Ovary (tissue), 9 donors: ENCODE measurements around the gene PTPRN2. TPM values are rescaled to one million over a fixed set of nuclear protein-coding genes. Genes with fewer than 3 reads are reported as not detected.

Experiments used
- DNase-seq, 5 donors: peaks; one replicate each; pipeline ENCODE4 v3.0.0-alpha.2; 2019 to 2020
- H3K27ac ChIP-seq, 2 donors: fragments of 200-600 bp; one replicate each; pipeline versions ENCODE4 v1.5.1 to v1.8.0; 2019 to 2022
- H3K27me3 ChIP-seq: fragments of 200-600 bp; one replicate; pipeline ENCODE4 v1.8.0; 2022
- H3K36me3 ChIP-seq: fragments of 200-600 bp; sonication (generic); one replicate; pipeline ENCODE4 v1.5.1; 2019
- H3K4me1 ChIP-seq: one replicate; pipeline ENCODE4 v1.8.1; 2013; ENCODE audit warnings: mild to moderate bottlenecking, moderate library complexity; ENCODE audit not compliant: insufficient read depth
- H3K4me3 ChIP-seq: fragments of 200-600 bp; sonication (generic); one replicate; pipeline ENCODE4 v1.5.1; 2017
- H3K9me3 ChIP-seq, 2 donors: fragments of 200-600 bp in 1 of 2; sonication (generic) in 1 of 2; one replicate each; pipeline versions ENCODE4 v1.5.1 to v1.8.1; 2013 to 2019; ENCODE audit warnings: mild to moderate bottlenecking in 1 of 2, moderate library complexity in 1 of 2
- EP300 ChIP-seq: sonication (generic); formaldehyde crosslinking; IDR thresholded peaks from one replicate; pipeline ENCODE4 v1.6.1; 2017; ENCODE audit warnings: antibody characterized with exemption
- POLR2A ChIP-seq: fragments of 450-650 bp; IDR thresholded peaks from one replicate; pipeline ENCODE4 v1.6.1; 2017; ENCODE audit warnings: antibody characterized with exemption, mild to moderate bottlenecking, moderate library complexity
- WGBS, 3 donors: extraction: QIAGEN DNeasy Blood & Tissue Kit in 1 of 3; methylation state at CpG; one replicate each; pipeline versions ENCODE4 v1.1.5 to v1.1.7; 2013 to 2017; 5-methylcytosine and 5-hydroxymethylcytosine counted together
- intact Hi-C, 4 donors: fragments of 100-400 bp; cut with DNase I; formaldehyde crosslinking; loops; one replicate each; pipeline versions ENCODE4 v1.11.0 to v1.15.1; 2022 to 2023
- polyA plus RNA-seq, 2 donors: library from polyadenylated mRNA; stranded (reverse); fragments of 200-250 nt in 1 of 2; fragments of 350-450 nt in 1 of 2; fragmentation: Illumina TruSeq in 1 of 2; extraction: RNeasy Lipid Tissue Mini Kit (QIAGEN cat#74804) in 1 of 2; gene quantifications; one replicate each; pipeline ENCODE4 v1.2.3, GENCODE V29; 2013 to 2014
- total RNA-seq, 7 donors: library from RNA; depleted of rRNA in 2 of 7; stranded (reverse); fragments of >200 nt in 2 of 7; fragmentation: NEBNext Ultra II Directional in 3 of 7; extraction: Animal tissue kit (Norgen Biotek cat#: 25700) in 3 of 7; gene quantifications; one replicate each; pipeline versions ENCODE4 v1.1.0 to v1.2.4, GENCODE V29; 2016 to 2023
- TF ChIP-seq, protein P1 (sequence below), 3 donors: fragments of 450-650 bp in 2 of 3; fragments of 200-600 bp in 1 of 3; IDR thresholded peaks; one replicate each; pipeline versions ENCODE4 v1.5.1 to v1.8.0; 2016 to 2022; ENCODE audit warnings: antibody characterized with exemption in 3 of 3, mild to moderate bottlenecking in 1 of 3
- donor health status: DM: no; HTN: no; CAD: no; lungs with moderate emphysema.
- donor health status: DM: no; HTN: no; CAD: no.
- donor health status: Bipolar disorder and iron deficiency.
- donor health status: DM: yes; HTN: yes; CAD: no.
- donor health status: DM: no; HTN: no; CAD: no.
- donor health status: DM: yes; HTN: yes; CAD: no.

PTPRN2 gene
- total and polyA plus RNA-seq, 9 donors: 3.5 to 11.1 (median 5.9) TPM

- no peak for DNase-seq
- Histone ChIP-seq H3K9me3 (no peaks in the 10 kb centered on the region), H3K4me3 (no peak overlapping the region), H3K27ac (no peak overlapping the region), H3K27me3 (no peaks in the 10 kb centered on the region), H3K4me1 (no peaks in the 10 kb centered on the region), H3K36me3 (no peaks in the 10 kb centered on the region)
- whole genome bisulfite sequencing, 3 donors: 83 to 86% (median 85%) methylated on average over 11 of the region's 11 CpGs
- no peak for TF ChIP-seq EP300
- TF ChIP-seq, protein P1, sequence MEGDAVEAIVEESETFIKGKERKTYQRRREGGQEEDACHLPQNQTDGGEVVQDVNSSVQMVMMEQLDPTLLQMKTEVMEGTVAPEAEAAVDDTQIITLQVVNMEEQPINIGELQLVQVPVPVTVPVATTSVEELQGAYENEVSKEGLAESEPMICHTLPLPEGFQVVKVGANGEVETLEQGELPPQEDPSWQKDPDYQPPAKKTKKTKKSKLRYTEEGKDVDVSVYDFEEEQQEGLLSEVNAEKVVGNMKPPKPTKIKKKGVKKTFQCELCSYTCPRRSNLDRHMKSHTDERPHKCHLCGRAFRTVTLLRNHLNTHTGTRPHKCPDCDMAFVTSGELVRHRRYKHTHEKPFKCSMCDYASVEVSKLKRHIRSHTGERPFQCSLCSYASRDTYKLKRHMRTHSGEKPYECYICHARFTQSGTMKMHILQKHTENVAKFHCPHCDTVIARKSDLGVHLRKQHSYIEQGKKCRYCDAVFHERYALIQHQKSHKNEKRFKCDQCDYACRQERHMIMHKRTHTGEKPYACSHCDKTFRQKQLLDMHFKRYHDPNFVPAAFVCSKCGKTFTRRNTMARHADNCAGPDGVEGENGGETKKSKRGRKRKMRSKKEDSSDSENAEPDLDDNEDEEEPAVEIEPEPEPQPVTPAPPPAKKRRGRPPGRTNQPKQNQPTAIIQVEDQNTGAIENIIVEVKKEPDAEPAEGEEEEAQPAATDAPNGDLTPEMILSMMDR (IDR thresholded peaks at IDR 0.05): no peak
- TF ChIP-seq POLR2A: no peak
- intact Hi-C loops: no loop called here
These were observed 555.0 kb downstream of the PTPRN2 start for GRCh38 chr7:158032561-158033115.

DNA sequence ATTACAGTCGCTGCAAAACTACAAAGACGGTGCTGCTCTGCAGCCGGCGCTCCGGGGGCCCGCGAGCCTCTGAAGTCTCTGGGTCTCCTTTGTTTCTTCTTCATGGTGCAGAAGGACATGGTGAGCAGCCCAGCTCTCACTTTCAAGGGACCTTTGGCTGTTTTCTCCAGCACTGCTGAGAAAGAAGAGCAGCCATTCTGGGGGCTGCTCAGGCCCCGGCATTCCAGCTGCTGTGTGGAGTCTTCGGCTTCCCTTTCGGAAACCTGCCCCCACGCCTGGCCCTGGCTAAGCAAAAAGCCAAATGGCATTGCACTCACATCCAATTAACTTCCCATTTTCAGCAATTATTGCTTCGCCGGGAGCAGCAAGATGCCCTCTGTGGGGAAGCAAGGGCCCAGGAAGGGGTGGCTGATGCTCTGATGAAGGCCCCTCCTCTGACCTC lies 555.7 kb downstream of the PTPRN2 start:
- WGBS, 3 donors: 7 to 16% (median 15%) methylated on average over 13 of the region's 13 CpGs
- Histone ChIP-seq H3K4me1 (no peaks in the 10 kb centered on the region), H3K27ac (no peak overlapping the region), H3K36me3 (no peaks in the 10 kb centered on the region), H3K9me3 (no peaks in the 10 kb centered on the region), H3K27me3 (no peaks in the 10 kb centered on the region), H3K4me3 (no peak overlapping the region)
- no peak for DNase-seq
- TF ChIP-seq POLR2A: no peak
- TF ChIP-seq, protein P1 (IDR thresholded peaks at IDR 0.05): no peak
- TF ChIP-seq EP300: no peak
- intact Hi-C loops: no loop called here

GRCh38 chr7:158030566-158030965 lies 557.1 kb downstream of the PTPRN2 start:
- intact Hi-C loops: no loop called here
- Histone ChIP-seq H3K27me3 (no peaks in the 10 kb centered on the region), H3K36me3 (no peaks in the 10 kb centered on the region), H3K27ac (no peak overlapping the region), H3K4me3 (no peak overlapping the region), H3K9me3 (no peaks in the 10 kb centered on the region), H3K4me1 (no peaks in the 10 kb centered on the region)
- no peak for TF ChIP-seq EP300
- no peak for DNase-seq
- 80 to 87% (median 84%) methylated on average over 11 of the region's 11 CpGs for WGBS, 3 donors

- no peak overlapping the region for H3K4me3 ChIP-seq
- intact Hi-C loops: no loop called here
- DNase-seq: no peak
- no peak for TF ChIP-seq POLR2A
- TF ChIP-seq EP300: no peak
- TF ChIP-seq, protein P1 (IDR thresholded peaks at IDR 0.05): no peak
- H3K9me3 ChIP-seq: no peaks in the 10 kb centered on the region
- H3K36me3 ChIP-seq: no peaks in the 10 kb centered on the region
- H3K27me3 ChIP-seq: no peaks in the 10 kb centered on the region
- H3K27ac ChIP-seq: no peak overlapping the region
- WGBS, 3 donors: 93 to 96% (median 94%) methylated on average over 10 of the region's 10 CpGs
- no peaks in the 10 kb centered on the region for H3K4me1 ChIP-seq
These were observed 557.6 kb downstream of the PTPRN2 start for GRCh38 chr7:158030071-158030470.

DNA sequence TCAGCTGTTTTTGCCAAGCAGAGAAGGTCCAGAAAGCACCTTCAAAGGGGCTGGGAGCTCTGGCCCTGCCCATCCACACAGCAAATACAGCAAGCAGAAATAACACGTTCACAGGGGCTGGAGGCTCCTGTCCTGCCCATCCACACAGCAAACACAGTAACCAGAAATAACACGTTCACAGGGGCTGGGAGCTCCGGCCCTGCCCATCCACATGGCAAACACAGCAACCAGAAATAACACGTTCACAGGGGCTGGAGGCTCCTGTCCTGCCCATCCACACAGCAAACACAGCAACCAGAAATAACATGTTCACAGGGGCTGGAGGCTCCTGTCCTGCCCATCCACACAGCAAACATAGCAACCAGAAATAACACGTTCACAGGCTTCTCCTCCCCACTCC lies 558.1 kb downstream of the PTPRN2 start:
- TF ChIP-seq, protein P1 (IDR thresholded peaks at IDR 0.05): no peak
- TF ChIP-seq EP300: no peak
- no peak for TF ChIP-seq POLR2A
- 58 to 73% (median 68%) methylated on average over 5 of the region's 5 CpGs for WGBS, 3 donors
- Histone ChIP-seq H3K36me3 (no peaks in the 10 kb centered on the region), H3K27me3 (no peaks in the 10 kb centered on the region), H3K4me3 (no peak overlapping the region), H3K4me1 (no peaks in the 10 kb centered on the region), H3K9me3 (no peaks in the 10 kb centered on the region), H3K27ac (no peak overlapping the region)
- no peak for DNase-seq
- intact Hi-C loops: no loop called here
